Measurements from ENCODE around the gene SLC45A3. TPM values are rescaled to one million over a fixed set of nuclear protein-coding genes. Genes with fewer than 3 reads are reported as not detected.

Gene SLC45A3
- total RNA-seq, 1 donor from 2014 or later, result 9.3 TPM

GRCh38 chr1:205710201-205711062, 30.1 kb upstream of the SLC45A3 start:
- Histone ChIP-seq H3K4me3 (ENCODE audit: low read depth, low read length) (no peak overlapping the region), H3K36me3 (ENCODE audit: control insufficient read depth, insufficient read depth, low read length) (no peaks in the 10 kb centered on the region), H3K27me3 (ENCODE audit: control insufficient read depth, insufficient read depth, low read length) (no peaks in the 10 kb centered on the region)
- TF ChIP-seq, protein P1, sequence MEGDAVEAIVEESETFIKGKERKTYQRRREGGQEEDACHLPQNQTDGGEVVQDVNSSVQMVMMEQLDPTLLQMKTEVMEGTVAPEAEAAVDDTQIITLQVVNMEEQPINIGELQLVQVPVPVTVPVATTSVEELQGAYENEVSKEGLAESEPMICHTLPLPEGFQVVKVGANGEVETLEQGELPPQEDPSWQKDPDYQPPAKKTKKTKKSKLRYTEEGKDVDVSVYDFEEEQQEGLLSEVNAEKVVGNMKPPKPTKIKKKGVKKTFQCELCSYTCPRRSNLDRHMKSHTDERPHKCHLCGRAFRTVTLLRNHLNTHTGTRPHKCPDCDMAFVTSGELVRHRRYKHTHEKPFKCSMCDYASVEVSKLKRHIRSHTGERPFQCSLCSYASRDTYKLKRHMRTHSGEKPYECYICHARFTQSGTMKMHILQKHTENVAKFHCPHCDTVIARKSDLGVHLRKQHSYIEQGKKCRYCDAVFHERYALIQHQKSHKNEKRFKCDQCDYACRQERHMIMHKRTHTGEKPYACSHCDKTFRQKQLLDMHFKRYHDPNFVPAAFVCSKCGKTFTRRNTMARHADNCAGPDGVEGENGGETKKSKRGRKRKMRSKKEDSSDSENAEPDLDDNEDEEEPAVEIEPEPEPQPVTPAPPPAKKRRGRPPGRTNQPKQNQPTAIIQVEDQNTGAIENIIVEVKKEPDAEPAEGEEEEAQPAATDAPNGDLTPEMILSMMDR (IDR thresholded peaks at IDR 0.05; ENCODE audit: insufficient read depth, low read length, poor library complexity, severe bottlenecking), result no peak
- DNase-seq (ENCODE audit: low read depth), result no peak

DNA sequence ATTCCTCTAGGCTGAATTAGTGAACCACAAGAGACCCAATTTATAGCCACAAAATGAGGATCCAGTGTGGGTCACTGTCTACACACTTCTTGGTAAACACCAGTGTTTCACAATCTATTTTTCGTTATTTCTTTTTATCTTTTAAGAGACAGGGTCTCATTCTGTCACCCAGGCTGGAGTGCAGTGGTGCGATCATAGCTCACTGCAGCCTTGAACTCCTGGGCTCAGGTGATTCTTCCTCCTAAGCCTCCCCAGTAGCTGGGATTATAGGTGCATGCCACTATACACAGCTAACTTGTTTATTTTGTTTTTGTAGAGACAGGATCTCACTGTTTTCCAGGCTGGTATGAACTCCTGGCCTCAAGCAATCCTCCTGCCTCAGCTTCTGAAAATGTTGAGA, 29.3 kb upstream of the SLC45A3 start:
- Histone ChIP-seq H3K27me3 (ENCODE audit: control insufficient read depth, insufficient read depth, low read length) (no peaks in the 10 kb centered on the region), H3K4me3 (ENCODE audit: low read depth, low read length) (no peak overlapping the region), H3K36me3 (ENCODE audit: control insufficient read depth, insufficient read depth, low read length) (no peaks in the 10 kb centered on the region)
- no peak for DNase-seq (ENCODE audit: low read depth)
- TF ChIP-seq, protein P1 (IDR thresholded peaks at IDR 0.05; ENCODE audit: insufficient read depth, low read length, poor library complexity, severe bottlenecking), result no peak

- Histone ChIP-seq H3K4me3 (ENCODE audit: low read depth, low read length) (no peak overlapping the region), H3K36me3 (ENCODE audit: control insufficient read depth, insufficient read depth, low read length) (peaks cover 2% of the 10 kb centered on the region), H3K27me3 (ENCODE audit: control insufficient read depth, insufficient read depth, low read length) (no peaks in the 10 kb centered on the region)
- peak; percentile 29 for DNase-seq (ENCODE audit: low read depth)
- TF ChIP-seq, protein P1 (IDR thresholded peaks at IDR 0.05; ENCODE audit: insufficient read depth, low read length, poor library complexity, severe bottlenecking), result no peak
Measured at GRCh38 chr1:205709059-205709398, 28.7 kb upstream of the SLC45A3 start.

- DNase-seq (ENCODE audit: low read depth), result no peak
- Histone ChIP-seq H3K27me3 (ENCODE audit: control insufficient read depth, insufficient read depth, low read length) (no peaks in the 10 kb centered on the region), H3K4me3 (ENCODE audit: low read depth, low read length) (no peak overlapping the region), H3K36me3 (ENCODE audit: control insufficient read depth, insufficient read depth, low read length) (peaks cover 2% of the 10 kb centered on the region)
- TF ChIP-seq, protein P1 (IDR thresholded peaks at IDR 0.05; ENCODE audit: insufficient read depth, low read length, poor library complexity, severe bottlenecking), result no peak
Measured at GRCh38 chr1:205706601-205707502, 26.5 kb upstream of the SLC45A3 start.

- H3K27me3 ChIP-seq (ENCODE audit: control insufficient read depth, insufficient read depth, low read length), result no peaks in the 10 kb centered on the region
- no peak for DNase-seq (ENCODE audit: low read depth)
- TF ChIP-seq, protein P1 (IDR thresholded peaks at IDR 0.05; ENCODE audit: insufficient read depth, low read length, poor library complexity, severe bottlenecking), result no peak
- peaks cover 2% of the 10 kb centered on the region for H3K36me3 ChIP-seq (ENCODE audit: control insufficient read depth, insufficient read depth, low read length)
- no peak overlapping the region for H3K4me3 ChIP-seq (ENCODE audit: low read depth, low read length)
Measured at GRCh38 chr1:205704903-205705302, 24.6 kb upstream of the SLC45A3 start.
